GM12878 (cell line): ENCODE measurements around the gene BCAS4.

ENCODE experiments used
- CHD1 ChIP-seq: IDR thresholded peaks from 2 replicates; pipeline ENCODE4 v1.6.1; 2012; ENCODE audit warnings: low read depth, low read length, improper control_type of control experiment
- ETV6 ChIP-seq, 2 experiments: fragments of 450-650 bp in 1 of 2; IDR thresholded peaks in 1 of 2; conservative IDR thresholded peaks in 1 of 2; 2 replicates each; pipeline ENCODE4 v1.6.1; 2014; ENCODE audit warnings: antibody characterized with exemption in 1 of 2, borderline replicate concordance in 1 of 2, low read depth in 1 of 2, mild to moderate bottlenecking in 1 of 2, moderate library complexity in 1 of 2
- EZH2 ChIP-seq: IDR thresholded peaks from 2 replicates; pipeline ENCODE4 v1.6.1; 2012; ENCODE audit warnings: low read depth, mild to moderate bottlenecking, control low read depth, inconsistent platforms, low read length, borderline replicate concordance; ENCODE audit not compliant: control insufficient read depth
- KDM1A ChIP-seq: fragments of 200-600 bp; sonication (generic); IDR thresholded peaks from 2 replicates; pipeline ENCODE4 v1.6.1; 2016; ENCODE audit warnings: borderline replicate concordance
- MXI1 ChIP-seq: fragments of 150-350 bp; IDR thresholded peaks from 2 replicates; pipeline ENCODE4 v1.6.1; 2011; ENCODE audit warnings: low read depth, mild to moderate bottlenecking, inconsistent platforms, low read length, improper control_type of control experiment
- POLR2AphosphoS5 ChIP-seq: IDR thresholded peaks from 2 replicates; pipeline ENCODE4 v1.6.1; 2011; ENCODE audit warnings: mild to moderate bottlenecking, low read length, inconsistent platforms
- SIN3A ChIP-seq: IDR thresholded peaks from 2 replicates; pipeline ENCODE4 v1.6.1; 2012; ENCODE audit warnings: low read depth, low read length, improper control_type of control experiment
- SIX5 ChIP-seq: IDR thresholded peaks from 2 replicates; pipeline ENCODE4 v1.6.1; 2011; ENCODE audit warnings: mild to moderate bottlenecking, low read depth, low read length, moderate library complexity; ENCODE audit not compliant: severe bottlenecking
- ZNF24 ChIP-seq: fragments of 450-650 bp; IDR thresholded peaks from 2 replicates; pipeline ENCODE4 v1.6.1; 2017; ENCODE audit warnings: antibody characterized with exemption, mild to moderate bottlenecking
- ZNF622 ChIP-seq: fragments of 450-650 bp; IDR thresholded peaks from 2 replicates; pipeline ENCODE4 v1.6.1; 2017; ENCODE audit warnings: mild to moderate bottlenecking, inconsistent platforms
- TF ChIP-seq, protein P1 (sequence below), 3 experiments: IDR thresholded peaks in 2 of 3; conservative IDR thresholded peaks in 1 of 3; 2 replicates each; pipeline ENCODE4 v1.5.1; 2011; ENCODE audit warnings: low read depth in 3 of 3, low read length in 3 of 3, mild to moderate bottlenecking in 3 of 3, control low read depth in 2 of 3, moderate library complexity in 2 of 3, inconsistent platforms in 1 of 3, mixed read lengths in 1 of 3; ENCODE audit not compliant: control insufficient read depth in 2 of 3, insufficient read depth in 1 of 3; ENCODE audit errors: extremely low read depth in 1 of 3
- TF ChIP-seq, protein P2 (sequence below): IDR thresholded peaks from 2 replicates; pipeline ENCODE4 v1.6.1; 2012; ENCODE audit warnings: improper control_type of control experiment, low read depth, low read length; ENCODE audit not compliant: insufficient replicate concordance
- TF ChIP-seq, protein P3 (sequence below): IDR thresholded peaks from 2 replicates; pipeline ENCODE4 v1.6.1; 2011; ENCODE audit warnings: low read depth, low read length, improper control_type of control experiment, borderline replicate concordance
- TF ChIP-seq, protein P4 (sequence below): IDR thresholded peaks from 2 replicates; pipeline ENCODE4 v1.6.1; 2012; ENCODE audit warnings: low read depth, low read length, improper control_type of control experiment

DNA sequence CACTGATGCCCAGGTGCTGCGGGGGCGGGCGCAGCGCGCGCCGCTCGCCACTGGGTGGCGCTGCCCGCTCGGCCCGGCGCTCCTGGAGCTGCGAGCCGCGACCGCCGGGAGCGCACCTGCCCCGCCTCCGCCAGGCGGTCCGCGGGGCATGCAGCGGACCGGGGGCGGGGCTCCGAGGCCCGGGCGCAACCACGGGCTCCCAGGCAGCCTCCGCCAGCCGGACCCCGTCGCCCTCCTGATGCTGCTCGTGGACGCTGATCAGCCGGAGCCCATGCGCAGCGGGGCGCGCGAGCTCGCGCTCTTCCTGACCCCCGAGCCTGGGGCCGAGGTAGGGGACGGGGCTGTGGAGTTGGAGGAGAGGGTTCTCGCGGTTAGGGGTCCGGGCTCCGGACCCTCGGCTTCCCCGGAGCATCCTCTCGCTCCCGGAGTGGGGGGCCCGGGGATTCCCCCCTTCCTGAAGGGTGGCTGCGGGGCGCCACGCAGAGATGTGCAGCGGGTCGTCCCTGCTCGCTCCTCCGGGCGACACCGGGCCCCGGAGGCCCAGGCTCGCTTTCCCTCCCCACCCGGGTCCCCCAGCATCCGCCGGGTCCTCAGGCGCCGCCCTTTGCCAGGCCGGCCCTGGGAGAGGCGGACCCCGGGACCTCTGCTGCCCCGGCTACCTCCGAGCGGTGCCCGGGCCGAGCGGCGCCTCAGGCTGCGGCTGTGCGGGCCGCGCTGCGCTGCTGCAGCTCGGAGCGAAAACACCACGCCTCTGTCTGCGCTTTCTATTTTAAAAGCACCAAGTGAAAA is at the start of gene BCAS4:
- TF ChIP-seq, protein P1, sequence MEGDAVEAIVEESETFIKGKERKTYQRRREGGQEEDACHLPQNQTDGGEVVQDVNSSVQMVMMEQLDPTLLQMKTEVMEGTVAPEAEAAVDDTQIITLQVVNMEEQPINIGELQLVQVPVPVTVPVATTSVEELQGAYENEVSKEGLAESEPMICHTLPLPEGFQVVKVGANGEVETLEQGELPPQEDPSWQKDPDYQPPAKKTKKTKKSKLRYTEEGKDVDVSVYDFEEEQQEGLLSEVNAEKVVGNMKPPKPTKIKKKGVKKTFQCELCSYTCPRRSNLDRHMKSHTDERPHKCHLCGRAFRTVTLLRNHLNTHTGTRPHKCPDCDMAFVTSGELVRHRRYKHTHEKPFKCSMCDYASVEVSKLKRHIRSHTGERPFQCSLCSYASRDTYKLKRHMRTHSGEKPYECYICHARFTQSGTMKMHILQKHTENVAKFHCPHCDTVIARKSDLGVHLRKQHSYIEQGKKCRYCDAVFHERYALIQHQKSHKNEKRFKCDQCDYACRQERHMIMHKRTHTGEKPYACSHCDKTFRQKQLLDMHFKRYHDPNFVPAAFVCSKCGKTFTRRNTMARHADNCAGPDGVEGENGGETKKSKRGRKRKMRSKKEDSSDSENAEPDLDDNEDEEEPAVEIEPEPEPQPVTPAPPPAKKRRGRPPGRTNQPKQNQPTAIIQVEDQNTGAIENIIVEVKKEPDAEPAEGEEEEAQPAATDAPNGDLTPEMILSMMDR (IDR thresholded peaks at IDR 0.05 in 2 of 3, conservative IDR thresholded peaks at IDR 0.05 in 1 of 3; ENCODE audit: control insufficient read depth in 2 of 3, extremely low read depth in 1 of 3, insufficient read depth in 1 of 3, low read depth in 3 of 3, low read length in 3 of 3) = peak; percentile 71 to 92 (median 76); a peak in 5 of 6 replicates
- TF ChIP-seq KDM1A = no peak
- TF ChIP-seq, protein P2, sequence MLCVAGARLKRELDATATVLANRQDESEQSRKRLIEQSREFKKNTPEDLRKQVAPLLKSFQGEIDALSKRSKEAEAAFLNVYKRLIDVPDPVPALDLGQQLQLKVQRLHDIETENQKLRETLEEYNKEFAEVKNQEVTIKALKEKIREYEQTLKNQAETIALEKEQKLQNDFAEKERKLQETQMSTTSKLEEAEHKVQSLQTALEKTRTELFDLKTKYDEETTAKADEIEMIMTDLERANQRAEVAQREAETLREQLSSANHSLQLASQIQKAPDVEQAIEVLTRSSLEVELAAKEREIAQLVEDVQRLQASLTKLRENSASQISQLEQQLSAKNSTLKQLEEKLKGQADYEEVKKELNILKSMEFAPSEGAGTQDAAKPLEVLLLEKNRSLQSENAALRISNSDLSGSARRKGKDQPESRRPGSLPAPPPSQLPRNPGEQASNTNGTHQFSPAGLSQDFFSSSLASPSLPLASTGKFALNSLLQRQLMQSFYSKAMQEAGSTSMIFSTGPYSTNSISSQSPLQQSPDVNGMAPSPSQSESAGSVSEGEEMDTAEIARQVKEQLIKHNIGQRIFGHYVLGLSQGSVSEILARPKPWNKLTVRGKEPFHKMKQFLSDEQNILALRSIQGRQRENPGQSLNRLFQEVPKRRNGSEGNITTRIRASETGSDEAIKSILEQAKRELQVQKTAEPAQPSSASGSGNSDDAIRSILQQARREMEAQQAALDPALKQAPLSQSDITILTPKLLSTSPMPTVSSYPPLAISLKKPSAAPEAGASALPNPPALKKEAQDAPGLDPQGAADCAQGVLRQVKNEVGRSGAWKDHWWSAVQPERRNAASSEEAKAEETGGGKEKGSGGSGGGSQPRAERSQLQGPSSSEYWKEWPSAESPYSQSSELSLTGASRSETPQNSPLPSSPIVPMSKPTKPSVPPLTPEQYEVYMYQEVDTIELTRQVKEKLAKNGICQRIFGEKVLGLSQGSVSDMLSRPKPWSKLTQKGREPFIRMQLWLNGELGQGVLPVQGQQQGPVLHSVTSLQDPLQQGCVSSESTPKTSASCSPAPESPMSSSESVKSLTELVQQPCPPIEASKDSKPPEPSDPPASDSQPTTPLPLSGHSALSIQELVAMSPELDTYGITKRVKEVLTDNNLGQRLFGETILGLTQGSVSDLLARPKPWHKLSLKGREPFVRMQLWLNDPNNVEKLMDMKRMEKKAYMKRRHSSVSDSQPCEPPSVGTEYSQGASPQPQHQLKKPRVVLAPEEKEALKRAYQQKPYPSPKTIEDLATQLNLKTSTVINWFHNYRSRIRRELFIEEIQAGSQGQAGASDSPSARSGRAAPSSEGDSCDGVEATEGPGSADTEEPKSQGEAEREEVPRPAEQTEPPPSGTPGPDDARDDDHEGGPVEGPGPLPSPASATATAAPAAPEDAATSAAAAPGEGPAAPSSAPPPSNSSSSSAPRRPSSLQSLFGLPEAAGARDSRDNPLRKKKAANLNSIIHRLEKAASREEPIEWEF = no peak
- peak; percentile 61; the same call in 1 of the 2 replicates for TF ChIP-seq ZNF24
- no peak for TF ChIP-seq CHD1
- TF ChIP-seq POLR2AphosphoS5 = peak; percentile 54; the same call in 1 of the 2 replicates
- no peak for TF ChIP-seq EZH2
- peak; percentile 48; the same call in 1 of the 2 replicates for TF ChIP-seq SIN3A
- TF ChIP-seq ZNF622 = no peak
- TF ChIP-seq, protein P3, sequence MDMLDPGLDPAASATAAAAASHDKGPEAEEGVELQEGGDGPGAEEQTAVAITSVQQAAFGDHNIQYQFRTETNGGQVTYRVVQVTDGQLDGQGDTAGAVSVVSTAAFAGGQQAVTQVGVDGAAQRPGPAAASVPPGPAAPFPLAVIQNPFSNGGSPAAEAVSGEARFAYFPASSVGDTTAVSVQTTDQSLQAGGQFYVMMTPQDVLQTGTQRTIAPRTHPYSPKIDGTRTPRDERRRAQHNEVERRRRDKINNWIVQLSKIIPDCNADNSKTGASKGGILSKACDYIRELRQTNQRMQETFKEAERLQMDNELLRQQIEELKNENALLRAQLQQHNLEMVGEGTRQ = no peak
- TF ChIP-seq MXI1 = peak; percentile 79
- peak in 1 of 2 experiments; percentile 89; a peak in 3 of 4 replicates for TF ChIP-seq ETV6 (conservative IDR thresholded peaks at IDR 0.05 in 1 of 2, IDR thresholded peaks at IDR 0.05 in 1 of 2; ENCODE audit: borderline replicate concordance in 1 of 2, low read depth in 1 of 2)
- TF ChIP-seq, protein P4, sequence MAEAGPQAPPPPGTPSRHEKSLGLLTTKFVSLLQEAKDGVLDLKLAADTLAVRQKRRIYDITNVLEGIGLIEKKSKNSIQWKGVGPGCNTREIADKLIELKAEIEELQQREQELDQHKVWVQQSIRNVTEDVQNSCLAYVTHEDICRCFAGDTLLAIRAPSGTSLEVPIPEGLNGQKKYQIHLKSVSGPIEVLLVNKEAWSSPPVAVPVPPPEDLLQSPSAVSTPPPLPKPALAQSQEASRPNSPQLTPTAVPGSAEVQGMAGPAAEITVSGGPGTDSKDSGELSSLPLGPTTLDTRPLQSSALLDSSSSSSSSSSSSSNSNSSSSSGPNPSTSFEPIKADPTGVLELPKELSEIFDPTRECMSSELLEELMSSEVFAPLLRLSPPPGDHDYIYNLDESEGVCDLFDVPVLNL = no peak
- TF ChIP-seq SIX5 = no peak
